Neural progenitor cell (in vitro differentiated cells): ENCODE data around the gene CP. TPM values are rescaled to one million over a fixed set of nuclear protein-coding genes. Genes with fewer than 3 reads are reported as not detected.

ENCODE experiments used
- DNase-seq: peaks from one replicate; pipeline ENCODE4 v3.0.0-alpha.2; 2016; ENCODE audit warnings: low spot score
- H2AFZ ChIP-seq: fragments of 200-600 bp; sonication (generic); replicated peaks from 2 replicates; pipeline ENCODE4 v1.6.1; 2016; ENCODE audit warnings: antibody characterized with exemption
- H3F3A ChIP-seq: fragments of 200-600 bp; sonication (generic); 2 replicates; pipeline ENCODE4 v1.6.1; 2016; ENCODE audit warnings: antibody characterized with exemption, low read depth
- H3K27ac ChIP-seq: fragments of 200-600 bp; sonication (generic); 2 replicates; pipeline ENCODE4 v1.5.1; 2016; ENCODE audit warnings: mild to moderate bottlenecking
- H3K27me3 ChIP-seq: fragments of 200-600 bp; sonication (generic); 2 replicates; pipeline ENCODE4 v1.6.1; 2016; ENCODE audit warnings: mild to moderate bottlenecking, moderate library complexity
- H3K36me3 ChIP-seq: fragments of 200-600 bp; sonication (generic); 2 replicates; pipeline ENCODE4 v1.5.1; 2016
- H3K4me1 ChIP-seq: fragments of 200-600 bp; sonication (generic); 2 replicates; pipeline ENCODE4 v1.6.1; 2016; ENCODE audit warnings: mixed run types
- H3K4me2 ChIP-seq: fragments of 200-600 bp; sonication (generic); 2 replicates; pipeline ENCODE4 v1.6.1; 2016
- H3K4me3 ChIP-seq: fragments of 200-600 bp; sonication (generic); 2 replicates; pipeline ENCODE4 v1.5.1; 2016
- H3K79me2 ChIP-seq: fragments of 200-600 bp; sonication (generic); 2 replicates; pipeline ENCODE4 v1.6.1; 2016; ENCODE audit warnings: low read depth
- H3K9ac ChIP-seq: fragments of 200-600 bp; sonication (generic); 2 replicates; pipeline ENCODE4 v1.6.1; 2016
- H3K9me3 ChIP-seq: fragments of 200-600 bp; sonication (generic); 2 replicates; pipeline ENCODE4 v1.5.1; 2016; ENCODE audit warnings: low read depth
- H4K20me1 ChIP-seq: fragments of 200-600 bp; sonication (generic); 2 replicates; pipeline ENCODE4 v1.6.1; 2016; ENCODE audit warnings: low read depth
- H3K27ac Mint-ChIP-seq: 3 replicates; pipeline ENCODE4 v1.8.0; 2021; ENCODE audit warnings: mixed read lengths
- H3K27me3 Mint-ChIP-seq: 2 replicates; pipeline ENCODE4 v1.8.0; 2022; ENCODE audit warnings: low read depth, mild to moderate bottlenecking, inconsistent platforms, moderate library complexity, mixed read lengths; ENCODE audit not compliant: insufficient read depth
- H3K36me3 Mint-ChIP-seq: 3 replicates; pipeline ENCODE4 v1.8.0; 2021; ENCODE audit warnings: mixed read lengths
- H3K4me1 Mint-ChIP-seq: 3 replicates; pipeline ENCODE4 v1.8.0; 2021; ENCODE audit warnings: mixed read lengths
- H3K4me3 Mint-ChIP-seq: 3 replicates; pipeline ENCODE4 v1.8.0; 2021; ENCODE audit warnings: mild to moderate bottlenecking, moderate library complexity, mixed read lengths
- H3K9me3 Mint-ChIP-seq: 3 replicates; pipeline ENCODE4 v1.8.0; 2020; ENCODE audit warnings: mixed read lengths
- EZH2 ChIP-seq: fragments of 200-600 bp; sonication (generic); IDR thresholded peaks from 2 replicates; pipeline ENCODE4 v1.6.1; 2017; ENCODE audit warnings: antibody characterized with exemption, mild to moderate bottlenecking, moderate library complexity
- EZH2phosphoT487 ChIP-seq: fragments of 200-600 bp; sonication (generic); IDR thresholded peaks from 2 replicates; pipeline ENCODE4 v1.6.1; 2017; ENCODE audit warnings: antibody characterized with exemption
- total RNA-seq: library from RNA; depleted of rRNA; stranded (reverse); fragments of >200 nt; gene quantifications from 2 replicates; pipeline ENCODE4 v1.2.3, GENCODE V29; 2015; ENCODE audit warnings: low replicate concordance
- TF ChIP-seq, protein P1 (sequence below): fragments of 200-600 bp; sonication (generic); IDR thresholded peaks from 2 replicates; pipeline ENCODE4 v1.5.1; 2017; ENCODE audit warnings: antibody characterized with exemption, mild to moderate bottlenecking

CP gene
- total RNA-seq, 1 donor from 2014 or later = not detected

- H3K79me2 ChIP-seq = no peaks in the 10 kb centered on the region
- no peaks in the 10 kb centered on the region for H4K20me1 ChIP-seq
- H3F3A ChIP-seq = no peaks in the 10 kb centered on the region
- no peak overlapping the region for H2AFZ ChIP-seq
- Mint-ChIP-seq H3K4me3 (no peak overlapping the region), H3K4me1 (peaks cover 7% of the 10 kb centered on the region), H3K27ac (no peak overlapping the region), H3K27me3 (no peaks in the 10 kb centered on the region), H3K36me3 (peaks cover 45% of the 10 kb centered on the region), H3K9me3 (peaks cover 3% of the 10 kb centered on the region)
- H3K4me2 ChIP-seq = no peak overlapping the region
- no peak overlapping the region for H3K27ac ChIP-seq
- H3K9ac ChIP-seq = no peak overlapping the region
- H3K4me3 ChIP-seq = no peak overlapping the region
- no peaks in the 10 kb centered on the region for H3K9me3 ChIP-seq
- H3K27me3 ChIP-seq = no peaks in the 10 kb centered on the region
- TF ChIP-seq, protein P1, sequence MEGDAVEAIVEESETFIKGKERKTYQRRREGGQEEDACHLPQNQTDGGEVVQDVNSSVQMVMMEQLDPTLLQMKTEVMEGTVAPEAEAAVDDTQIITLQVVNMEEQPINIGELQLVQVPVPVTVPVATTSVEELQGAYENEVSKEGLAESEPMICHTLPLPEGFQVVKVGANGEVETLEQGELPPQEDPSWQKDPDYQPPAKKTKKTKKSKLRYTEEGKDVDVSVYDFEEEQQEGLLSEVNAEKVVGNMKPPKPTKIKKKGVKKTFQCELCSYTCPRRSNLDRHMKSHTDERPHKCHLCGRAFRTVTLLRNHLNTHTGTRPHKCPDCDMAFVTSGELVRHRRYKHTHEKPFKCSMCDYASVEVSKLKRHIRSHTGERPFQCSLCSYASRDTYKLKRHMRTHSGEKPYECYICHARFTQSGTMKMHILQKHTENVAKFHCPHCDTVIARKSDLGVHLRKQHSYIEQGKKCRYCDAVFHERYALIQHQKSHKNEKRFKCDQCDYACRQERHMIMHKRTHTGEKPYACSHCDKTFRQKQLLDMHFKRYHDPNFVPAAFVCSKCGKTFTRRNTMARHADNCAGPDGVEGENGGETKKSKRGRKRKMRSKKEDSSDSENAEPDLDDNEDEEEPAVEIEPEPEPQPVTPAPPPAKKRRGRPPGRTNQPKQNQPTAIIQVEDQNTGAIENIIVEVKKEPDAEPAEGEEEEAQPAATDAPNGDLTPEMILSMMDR = no peak
- no peak for TF ChIP-seq EZH2
- no peak for TF ChIP-seq EZH2phosphoT487
- H3K36me3 ChIP-seq = peaks cover 5% of the 10 kb centered on the region
- peaks cover 6% of the 10 kb centered on the region for H3K4me1 ChIP-seq
- peak; percentile 48 for DNase-seq
Observed at GRCh38 chr3:149174901-149175300, 46.7 kb downstream of the CP start.

DNA sequence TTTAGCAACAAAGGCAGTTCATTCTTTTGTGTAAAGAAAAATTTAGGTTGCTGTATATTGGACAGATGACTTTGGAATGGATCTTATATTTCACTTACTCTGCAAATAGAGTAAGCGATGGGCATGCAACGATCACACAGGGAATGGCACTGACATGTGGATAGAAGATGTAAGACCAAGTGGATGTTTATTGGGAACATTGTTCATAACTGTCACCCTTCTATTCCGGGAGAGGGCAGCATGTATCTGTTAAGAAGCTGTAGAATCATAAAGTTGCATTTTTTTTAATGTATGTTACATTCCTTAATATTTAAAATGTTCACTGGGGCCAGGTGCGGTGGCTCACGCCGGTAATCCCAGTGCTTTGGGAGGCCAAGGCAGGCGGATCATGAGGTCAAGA, 51.0 kb downstream of the CP start:
- H3K4me1 Mint-ChIP-seq = peaks cover 7% of the 10 kb centered on the region
- Histone ChIP-seq H3F3A (no peaks in the 10 kb centered on the region), H3K4me3 (no peak overlapping the region), H3K9me3 (no peaks in the 10 kb centered on the region), H3K27ac (no peak overlapping the region), H3K9ac (no peak overlapping the region), H4K20me1 (no peaks in the 10 kb centered on the region), H3K36me3 (peaks cover 10% of the 10 kb centered on the region), H2AFZ (no peak overlapping the region), H3K27me3 (no peaks in the 10 kb centered on the region), H3K4me1 (peaks cover 6% of the 10 kb centered on the region), H3K4me2 (no peak overlapping the region), H3K79me2 (no peaks in the 10 kb centered on the region)
- H3K27ac Mint-ChIP-seq = no peak overlapping the region
- DNase-seq = no peak
- TF ChIP-seq EZH2 (no peak), EZH2phosphoT487 (no peak)
- TF ChIP-seq, protein P1 = no peak
- no peaks in the 10 kb centered on the region for H3K9me3 Mint-ChIP-seq
- no peaks in the 10 kb centered on the region for H3K27me3 Mint-ChIP-seq
- no peak overlapping the region for H3K4me3 Mint-ChIP-seq
- peaks cover 38% of the 10 kb centered on the region for H3K36me3 Mint-ChIP-seq

GRCh38 chr3:149167898-149168297, 53.7 kb downstream of the CP start:
- peaks cover 9% of the 10 kb centered on the region for H3K36me3 ChIP-seq

More at GRCh38 chr3:149167898-149168297, 53.7 kb downstream of the CP start:
- TF ChIP-seq EZH2phosphoT487 (no peak), EZH2 (no peak)
- TF ChIP-seq, protein P1 = no peak
- H2AFZ ChIP-seq = no peak overlapping the region
- no peaks in the 10 kb centered on the region for H3F3A ChIP-seq
- no peaks in the 10 kb centered on the region for H3K4me1 Mint-ChIP-seq
- no peaks in the 10 kb centered on the region for H3K4me1 ChIP-seq
- H3K4me3 Mint-ChIP-seq = no peak overlapping the region
- no peaks in the 10 kb centered on the region for H3K27me3 ChIP-seq
- H3K79me2 ChIP-seq = no peaks in the 10 kb centered on the region
- no peak overlapping the region for H3K4me2 ChIP-seq
- H3K9ac ChIP-seq = no peak overlapping the region
- H3K9me3 ChIP-seq = no peaks in the 10 kb centered on the region
- H4K20me1 ChIP-seq = no peaks in the 10 kb centered on the region
- DNase-seq = no peak
- no peak overlapping the region for H3K4me3 ChIP-seq
- H3K27me3 Mint-ChIP-seq = no peaks in the 10 kb centered on the region
- no peak overlapping the region for H3K27ac ChIP-seq
- peaks cover 30% of the 10 kb centered on the region for H3K36me3 Mint-ChIP-seq
- H3K27ac Mint-ChIP-seq = no peak overlapping the region
- H3K9me3 Mint-ChIP-seq = no peaks in the 10 kb centered on the region
